ENCODE results near the gene ARHGAP40.

ARHGAP40 gene

DNA sequence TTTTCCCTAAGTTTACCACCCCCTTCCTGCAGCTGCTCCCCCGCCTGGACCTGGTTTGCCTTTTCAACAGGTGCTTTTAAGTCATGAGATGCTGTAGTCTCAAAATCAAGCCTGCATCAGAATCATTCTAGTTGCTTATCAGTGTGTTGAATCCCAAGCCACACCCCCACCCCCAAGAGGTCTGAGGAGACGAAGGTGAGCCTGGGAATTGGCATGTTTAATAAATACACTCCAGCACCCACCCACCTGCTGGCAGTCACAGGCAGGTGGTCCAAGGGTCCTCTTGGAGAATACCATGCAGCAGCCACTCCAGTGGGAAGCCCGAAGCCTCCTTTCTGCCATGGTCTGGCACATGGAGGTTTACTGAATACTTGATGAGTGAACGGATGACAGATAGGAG is 21.7 kb upstream of the ARHGAP40 start:
- Histone ChIP-seq H3K27me3 (ENCODE audit: control insufficient read depth in 1 of 2, insufficient read depth in 1 of 2, low read length in 2 of 2) (peaks cover 3 to 25% of the 10 kb centered on the region in 2 experiments), H3K14ac (ENCODE audit: low read length in 2 of 2) (no peak overlapping the region), H3K4me1 (ENCODE audit: control insufficient read depth, insufficient read depth, low read depth, low read length) (peaks cover 29% of the 10 kb centered on the region), H3K9ac (ENCODE audit: low read length) (no peak overlapping the region), H2BK120ac (ENCODE audit: low read depth, low read length) (no peak overlapping the region), H2BK12ac (ENCODE audit: low read length in 2 of 2) (no peak overlapping the region), H2AK5ac (ENCODE audit: low read length, severe bottlenecking) (no peak overlapping the region), H3K4me3 (ENCODE audit: insufficient read depth in 1 of 2, low read depth in 1 of 2, low read length in 2 of 2) (no peak overlapping the region), H3K4ac (ENCODE audit: low read depth in 1 of 2, low read length in 2 of 2) (no peak overlapping the region), H2BK5ac (ENCODE audit: low read depth, low read length, poor library complexity, severe bottlenecking) (no peak overlapping the region), H3K18ac (ENCODE audit: low read depth in 1 of 2, low read length in 2 of 2) (no peak overlapping the region), H3K4me2 (ENCODE audit: low read length, poor library complexity, severe bottlenecking) (no peak overlapping the region), H3K23ac (ENCODE audit: low read length in 2 of 2) (no peak overlapping the region), H4K8ac (ENCODE audit: low read length) (no peak overlapping the region), H3K36me3 (ENCODE audit: control insufficient read depth in 1 of 2, insufficient read depth in 2 of 2, low read depth in 1 of 2, low read length in 2 of 2) (peaks cover 0 to 36% of the 10 kb centered on the region in 2 experiments), H4K91ac (ENCODE audit: low read length) (no peak overlapping the region), H3K27ac (ENCODE audit: low read length, poor library complexity, severe bottlenecking) (no peak overlapping the region), H2BK15ac (ENCODE audit: low read depth, poor library complexity, severe bottlenecking) (no peak overlapping the region), H2AFZ (ENCODE audit: low read depth, low read length) (no peak overlapping the region), H3K79me1 (replicated peaks; ENCODE audit: low read length, poor library complexity, severe bottlenecking) (no peaks in the 10 kb centered on the region), H3K9me3 (ENCODE audit: control insufficient read depth, low read length) (no peaks in the 10 kb centered on the region)
- 90% methylated on average over 4 of the region's 4 CpGs for WGBS
- DNase-seq = no peak

DNA sequence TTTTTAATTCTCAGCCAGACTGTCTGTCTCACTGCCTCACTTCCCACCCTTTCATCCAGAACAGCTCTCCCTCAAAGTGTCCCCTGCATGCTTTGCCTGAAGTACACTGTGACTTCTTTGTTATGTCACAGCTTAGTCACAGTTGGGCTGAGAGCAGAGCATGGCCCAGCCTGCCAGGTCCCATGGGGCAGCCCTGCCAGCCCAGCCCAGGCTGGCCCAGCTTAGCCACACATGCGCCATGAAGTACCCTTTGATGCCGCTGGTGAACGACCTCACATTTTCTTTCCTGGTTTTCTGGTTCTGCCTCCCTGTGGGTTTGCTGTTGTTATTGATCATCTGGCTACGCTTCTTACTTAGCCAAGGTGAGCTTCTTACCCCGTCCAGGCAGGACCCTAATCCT is 20.6 kb upstream of the ARHGAP40 start, which contains the start of gene ADIG:
ADIG (plus strand) TSS at position 185 of the 400 bp plus-strand sequence; CDS start at position 239, 54 bp downstream.
- no peak within 1 kb of the TSS for H3K4me3 ChIP-seq (ENCODE audit: insufficient read depth in 1 of 2, low read depth in 1 of 2, low read length in 2 of 2)
- no peak within 1 kb of the TSS for H2BK15ac ChIP-seq (ENCODE audit: low read depth, poor library complexity, severe bottlenecking)
- no peak within 1 kb of the TSS for H3K4me2 ChIP-seq (ENCODE audit: low read length, poor library complexity, severe bottlenecking)
- H3K27ac ChIP-seq (ENCODE audit: low read length, poor library complexity, severe bottlenecking) = no peak within 1 kb of the TSS
- H3K9ac ChIP-seq (ENCODE audit: low read length) = no peak within 1 kb of the TSS
- no peak within 1 kb of the TSS for H2BK12ac ChIP-seq (ENCODE audit: low read length in 2 of 2)
- H3K36me3 ChIP-seq (ENCODE audit: control insufficient read depth in 1 of 2, insufficient read depth in 2 of 2, low read depth in 1 of 2, low read length in 2 of 2) = peaks cover 0 to 25% of the 10 kb centered on the region in 2 experiments
- WGBS = 93% methylated on average over 5 of the region's 5 CpGs
- no peak within 1 kb of the TSS for H2BK5ac ChIP-seq (ENCODE audit: low read depth, low read length, poor library complexity, severe bottlenecking)
- no peaks in the 10 kb centered on the region for H3K79me1 ChIP-seq (replicated peaks; ENCODE audit: low read length, poor library complexity, severe bottlenecking)
- no peak within 1 kb of the TSS for H2BK120ac ChIP-seq (ENCODE audit: low read depth, low read length)
- H3K4me1 ChIP-seq (ENCODE audit: control insufficient read depth, insufficient read depth, low read depth, low read length) = peaks cover 29% of the 10 kb centered on the region
- H2AK5ac ChIP-seq (ENCODE audit: low read length, severe bottlenecking) = peak within 1 kb of the TSS; percentile 26
- H4K8ac ChIP-seq (ENCODE audit: low read length) = no peak within 1 kb of the TSS
- peak within 1 kb of the TSS in 1 of 2 experiments; percentile 26 for H3K14ac ChIP-seq (ENCODE audit: low read length in 2 of 2)
- no peak within 1 kb of the TSS for H2AFZ ChIP-seq (ENCODE audit: low read depth, low read length)
- H3K9me3 ChIP-seq (ENCODE audit: control insufficient read depth, low read length) = no peaks in the 10 kb centered on the region
- no peak for DNase-seq
- peaks cover 3 to 29% of the 10 kb centered on the region in 2 experiments for H3K27me3 ChIP-seq (ENCODE audit: control insufficient read depth in 1 of 2, insufficient read depth in 1 of 2, low read length in 2 of 2)
- no peak within 1 kb of the TSS for H3K23ac ChIP-seq (ENCODE audit: low read length in 2 of 2)
- no peak within 1 kb of the TSS for H3K18ac ChIP-seq (ENCODE audit: low read depth in 1 of 2, low read length in 2 of 2)
- no peak within 1 kb of the TSS for H3K4ac ChIP-seq (ENCODE audit: low read depth in 1 of 2, low read length in 2 of 2)
- peak within 1 kb of the TSS; percentile 2 for H4K91ac ChIP-seq (ENCODE audit: low read length)

DNA sequence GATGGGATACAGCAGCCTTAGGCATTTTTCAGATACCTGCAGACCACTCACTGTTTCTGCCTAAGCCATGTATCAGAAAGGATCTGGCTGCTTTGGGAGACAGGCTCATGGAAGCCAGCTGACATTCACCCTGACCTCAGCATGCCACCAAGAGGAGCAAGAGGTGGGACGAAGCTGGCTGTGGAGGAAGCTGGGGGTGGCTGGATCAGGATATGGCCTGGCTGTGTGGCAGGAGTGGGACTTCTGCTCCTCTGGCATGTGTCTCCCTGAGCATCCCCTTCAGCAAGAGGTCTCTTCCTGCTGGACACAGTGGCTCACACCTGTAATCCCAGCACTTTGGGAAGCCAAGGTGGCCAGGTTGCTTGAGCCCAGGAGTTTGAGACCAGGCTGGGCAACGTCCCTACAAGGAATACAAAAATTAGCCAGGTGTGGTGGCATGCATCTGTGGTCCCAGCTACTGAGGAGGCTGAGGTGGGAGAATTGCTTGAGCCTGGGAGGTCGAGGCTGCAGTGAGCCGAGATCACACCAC is 19.7 kb upstream of the ARHGAP40 start:
- Histone ChIP-seq H3K14ac (ENCODE audit: low read length in 2 of 2) (no peak overlapping the region), H3K4me2 (ENCODE audit: low read length, poor library complexity, severe bottlenecking) (no peak overlapping the region), H2BK12ac (ENCODE audit: low read length in 2 of 2) (no peak overlapping the region), H3K18ac (ENCODE audit: low read depth in 1 of 2, low read length in 2 of 2) (no peak overlapping the region), H2BK5ac (ENCODE audit: low read depth, low read length, poor library complexity, severe bottlenecking) (no peak overlapping the region), H3K4me1 (ENCODE audit: control insufficient read depth, insufficient read depth, low read depth, low read length) (peaks cover 28% of the 10 kb centered on the region), H4K8ac (ENCODE audit: low read length) (no peak overlapping the region), H3K4ac (ENCODE audit: low read depth in 1 of 2, low read length in 2 of 2) (no peak overlapping the region), H3K23ac (ENCODE audit: low read length in 2 of 2) (no peak overlapping the region), H2BK15ac (ENCODE audit: low read depth, poor library complexity, severe bottlenecking) (no peak overlapping the region), H2BK120ac (ENCODE audit: low read depth, low read length) (no peak overlapping the region), H3K9ac (ENCODE audit: low read length) (no peak overlapping the region), H3K9me3 (ENCODE audit: control insufficient read depth, low read length) (no peaks in the 10 kb centered on the region), H4K91ac (ENCODE audit: low read length) (no peak overlapping the region), H2AFZ (ENCODE audit: low read depth, low read length) (no peak overlapping the region), H3K4me3 (ENCODE audit: insufficient read depth in 1 of 2, low read depth in 1 of 2, low read length in 2 of 2) (no peak overlapping the region), H3K36me3 (ENCODE audit: control insufficient read depth in 1 of 2, insufficient read depth in 2 of 2, low read depth in 1 of 2, low read length in 2 of 2) (peaks cover 0 to 16% of the 10 kb centered on the region in 2 experiments), H3K27ac (ENCODE audit: low read length, poor library complexity, severe bottlenecking) (no peak overlapping the region), H3K79me1 (replicated peaks; ENCODE audit: low read length, poor library complexity, severe bottlenecking) (no peaks in the 10 kb centered on the region), H3K27me3 (ENCODE audit: control insufficient read depth in 1 of 2, insufficient read depth in 1 of 2, low read length in 2 of 2) (peaks cover 3 to 35% of the 10 kb centered on the region in 2 experiments), H2AK5ac (ENCODE audit: low read length, severe bottlenecking) (no peak overlapping the region)
- DNase-seq = no peak
- 69% methylated on average over 4 of the region's 4 CpGs for WGBS

DNA sequence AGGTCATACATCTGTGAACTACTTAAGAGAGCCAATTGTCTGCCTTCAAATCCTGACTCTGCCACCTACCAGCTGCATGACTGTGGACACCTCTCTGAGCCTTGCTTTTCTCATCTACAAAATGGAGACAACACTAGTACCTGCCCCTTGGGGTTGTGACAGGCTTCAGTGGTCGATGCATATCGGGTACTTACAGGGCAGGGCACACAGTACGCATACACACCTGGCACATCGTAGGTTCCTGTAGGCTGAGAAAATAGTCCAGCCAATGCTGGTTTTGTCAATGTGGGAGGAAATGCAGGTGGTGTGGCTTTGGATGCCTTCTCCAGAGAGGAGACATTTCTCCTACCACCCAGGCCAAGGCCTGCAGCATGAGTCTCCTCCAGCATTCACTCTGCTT is 18.3 kb upstream of the ARHGAP40 start:
- Histone ChIP-seq H3K36me3 (ENCODE audit: control insufficient read depth in 1 of 2, insufficient read depth in 2 of 2, low read depth in 1 of 2, low read length in 2 of 2) (peaks cover 0 to 3% of the 10 kb centered on the region in 2 experiments), H3K27me3 (ENCODE audit: control insufficient read depth in 1 of 2, insufficient read depth in 1 of 2, low read length in 2 of 2) (peaks cover 3 to 43% of the 10 kb centered on the region in 2 experiments)

More for the DNA sequence above, 18.3 kb upstream of the ARHGAP40 start:
- Histone ChIP-seq H4K91ac (ENCODE audit: low read length) (no peak overlapping the region), H3K4ac (ENCODE audit: low read depth in 1 of 2, low read length in 2 of 2) (no peak overlapping the region), H3K4me1 (ENCODE audit: control insufficient read depth, insufficient read depth, low read depth, low read length) (peaks cover 22% of the 10 kb centered on the region), H4K8ac (ENCODE audit: low read length) (no peak overlapping the region), H2BK12ac (ENCODE audit: low read length in 2 of 2) (no peak overlapping the region), H2AFZ (ENCODE audit: low read depth, low read length) (no peak overlapping the region), H3K4me2 (ENCODE audit: low read length, poor library complexity, severe bottlenecking) (no peak overlapping the region), H2BK5ac (ENCODE audit: low read depth, low read length, poor library complexity, severe bottlenecking) (no peak overlapping the region), H3K9me3 (ENCODE audit: control insufficient read depth, low read length) (no peaks in the 10 kb centered on the region), H3K23ac (ENCODE audit: low read length in 2 of 2) (no peak overlapping the region), H3K9ac (ENCODE audit: low read length) (no peak overlapping the region), H2BK120ac (ENCODE audit: low read depth, low read length) (no peak overlapping the region), H2AK5ac (ENCODE audit: low read length, severe bottlenecking) (no peak overlapping the region), H3K4me3 (ENCODE audit: insufficient read depth in 1 of 2, low read depth in 1 of 2, low read length in 2 of 2) (no peak overlapping the region), H2BK15ac (ENCODE audit: low read depth, poor library complexity, severe bottlenecking) (no peak overlapping the region), H3K27ac (ENCODE audit: low read length, poor library complexity, severe bottlenecking) (no peak overlapping the region), H3K18ac (ENCODE audit: low read depth in 1 of 2, low read length in 2 of 2) (no peak overlapping the region), H3K79me1 (replicated peaks; ENCODE audit: low read length, poor library complexity, severe bottlenecking) (no peaks in the 10 kb centered on the region), H3K14ac (ENCODE audit: low read length in 2 of 2) (no peak overlapping the region)
- 100% methylated on average over 2 of the region's 4 CpGs for WGBS
- DNase-seq = no peak
